ENCODE data around the gene KIRREL1.
A peak's percentile ranks its signal among the peaks of the same experiment; 100 is the strongest.

The KIRREL1 gene

GRCh38 chr1:158099185-158099584 is 105.7 kb downstream of the KIRREL1 start:
- Mint-ChIP-seq H3K27me3 (peaks cover under 1% of the 10 kb centered on the region), H3K36me3 (ENCODE audit: insufficient read depth) (no peaks in the 10 kb centered on the region), H3K4me3 (no peak overlapping the region), H3K9me3 (no peaks in the 10 kb centered on the region), H3K4me1 (no peaks in the 10 kb centered on the region), H3K27ac (ENCODE audit: low read depth) (no peak overlapping the region)
- DNase-seq (ENCODE audit: low spot score in 2 of 2) (no peak), ATAC-seq (replicated peaks; ENCODE audit: extremely low read depth, poor library complexity, severe bottlenecking) (no peak)

- DNase-seq (ENCODE audit: low spot score in 2 of 2) (no peak), ATAC-seq (replicated peaks; ENCODE audit: extremely low read depth, poor library complexity, severe bottlenecking) (no peak)
- Mint-ChIP-seq H3K36me3 (ENCODE audit: insufficient read depth) (no peaks in the 10 kb centered on the region), H3K4me1 (no peaks in the 10 kb centered on the region), H3K9me3 (no peaks in the 10 kb centered on the region), H3K27me3 (peaks cover 9% of the 10 kb centered on the region), H3K4me3 (no peak overlapping the region), H3K27ac (ENCODE audit: low read depth) (no peak overlapping the region)
These were observed 107.1 kb downstream of the KIRREL1 start for GRCh38 chr1:158100498-158100897.

GRCh38 chr1:158101455-158101854 is 108.0 kb downstream of the KIRREL1 start:
- H3K4me3 Mint-ChIP-seq: no peak overlapping the region
- no peak overlapping the region for H3K27ac Mint-ChIP-seq (ENCODE audit: low read depth)
- H3K4me1 Mint-ChIP-seq: no peaks in the 10 kb centered on the region
- no peaks in the 10 kb centered on the region for H3K36me3 Mint-ChIP-seq (ENCODE audit: insufficient read depth)
- DNase-seq (ENCODE audit: low spot score in 2 of 2): no peak
- no peaks in the 10 kb centered on the region for H3K9me3 Mint-ChIP-seq
- peaks cover 19% of the 10 kb centered on the region for H3K27me3 Mint-ChIP-seq
- ATAC-seq (replicated peaks; ENCODE audit: extremely low read depth, poor library complexity, severe bottlenecking): no peak

- DNase-seq (ENCODE audit: low spot score in 2 of 2) (no peak), ATAC-seq (replicated peaks; ENCODE audit: extremely low read depth, poor library complexity, severe bottlenecking) (no peak)
- H3K36me3 Mint-ChIP-seq (ENCODE audit: insufficient read depth): no peaks in the 10 kb centered on the region
- no peak overlapping the region for H3K27ac Mint-ChIP-seq (ENCODE audit: low read depth)
- no peaks in the 10 kb centered on the region for H3K4me1 Mint-ChIP-seq
- H3K4me3 Mint-ChIP-seq: no peak overlapping the region
- no peaks in the 10 kb centered on the region for H3K9me3 Mint-ChIP-seq
- peaks cover 22% of the 10 kb centered on the region for H3K27me3 Mint-ChIP-seq
These were observed 108.5 kb downstream of the KIRREL1 start for GRCh38 chr1:158101927-158102326.

- no peak for DNase-seq (ENCODE audit: low spot score in 2 of 2)
- no peak for ATAC-seq (replicated peaks; ENCODE audit: extremely low read depth, poor library complexity, severe bottlenecking)
- H3K9me3 Mint-ChIP-seq: no peaks in the 10 kb centered on the region
- no peak overlapping the region for H3K4me3 Mint-ChIP-seq
- no peak overlapping the region for H3K27ac Mint-ChIP-seq (ENCODE audit: low read depth)
- H3K4me1 Mint-ChIP-seq: no peaks in the 10 kb centered on the region
- no peaks in the 10 kb centered on the region for H3K36me3 Mint-ChIP-seq (ENCODE audit: insufficient read depth)
- peaks cover 22% of the 10 kb centered on the region for H3K27me3 Mint-ChIP-seq
These were observed 109.6 kb downstream of the KIRREL1 start for GRCh38 chr1:158102881-158103674.

GRCh38 chr1:158103861-158104522 is 110.5 kb downstream of the KIRREL1 start:
- Mint-ChIP-seq H3K9me3 (no peaks in the 10 kb centered on the region), H3K4me3 (no peak overlapping the region), H3K27me3 (peaks cover 22% of the 10 kb centered on the region), H3K36me3 (ENCODE audit: insufficient read depth) (no peaks in the 10 kb centered on the region), H3K4me1 (no peaks in the 10 kb centered on the region), H3K27ac (ENCODE audit: low read depth) (no peak overlapping the region)
- ATAC-seq (replicated peaks; ENCODE audit: extremely low read depth, poor library complexity, severe bottlenecking): no peak
- no peak for DNase-seq (ENCODE audit: low spot score in 2 of 2)

- Mint-ChIP-seq H3K4me1 (no peaks in the 10 kb centered on the region), H3K36me3 (ENCODE audit: insufficient read depth) (no peaks in the 10 kb centered on the region), H3K27ac (ENCODE audit: low read depth) (no peak overlapping the region), H3K27me3 (peaks cover 22% of the 10 kb centered on the region), H3K9me3 (no peaks in the 10 kb centered on the region), H3K4me3 (no peak overlapping the region)
- DNase-seq (ENCODE audit: low spot score in 2 of 2) (no peak), ATAC-seq (replicated peaks; ENCODE audit: extremely low read depth, poor library complexity, severe bottlenecking) (no peak)
These were observed 111.4 kb downstream of the KIRREL1 start for GRCh38 chr1:158104891-158105290.

GRCh38 chr1:158105352-158106095 is 112.1 kb downstream of the KIRREL1 start:
- peaks cover 24% of the 10 kb centered on the region for H3K27me3 Mint-ChIP-seq
- no peaks in the 10 kb centered on the region for H3K9me3 Mint-ChIP-seq
- no peak for ATAC-seq (replicated peaks; ENCODE audit: extremely low read depth, poor library complexity, severe bottlenecking)
- H3K4me3 Mint-ChIP-seq: no peak overlapping the region
- no peaks in the 10 kb centered on the region for H3K36me3 Mint-ChIP-seq (ENCODE audit: insufficient read depth)
- DNase-seq (ENCODE audit: low spot score in 2 of 2): no peak
- no peak overlapping the region for H3K27ac Mint-ChIP-seq (ENCODE audit: low read depth)
- H3K4me1 Mint-ChIP-seq: no peaks in the 10 kb centered on the region

- Mint-ChIP-seq H3K4me3 (no peak overlapping the region), H3K27me3 (peaks cover 47% of the 10 kb centered on the region), H3K36me3 (ENCODE audit: insufficient read depth) (no peaks in the 10 kb centered on the region), H3K9me3 (no peaks in the 10 kb centered on the region), H3K4me1 (no peaks in the 10 kb centered on the region), H3K27ac (ENCODE audit: low read depth) (no peak overlapping the region)
- no peak for DNase-seq (ENCODE audit: low spot score in 2 of 2)
- no peak for ATAC-seq (replicated peaks; ENCODE audit: extremely low read depth, poor library complexity, severe bottlenecking)
These were observed 114.5 kb downstream of the KIRREL1 start for GRCh38 chr1:158107916-158108315.

GRCh38 chr1:158112994-158113758 is 119.7 kb downstream of the KIRREL1 start:
- peaks cover 66% of the 10 kb centered on the region for H3K27me3 Mint-ChIP-seq
- no peak for DNase-seq (ENCODE audit: low spot score in 2 of 2)
- peak overlapping the region; percentile 78 for H3K4me3 Mint-ChIP-seq
- H3K4me1 Mint-ChIP-seq: peaks cover 15% of the 10 kb centered on the region
- ATAC-seq (replicated peaks; ENCODE audit: extremely low read depth, poor library complexity, severe bottlenecking): peak; percentile 45
- no peaks in the 10 kb centered on the region for H3K9me3 Mint-ChIP-seq
- H3K27ac Mint-ChIP-seq (ENCODE audit: low read depth): no peak overlapping the region
- H3K36me3 Mint-ChIP-seq (ENCODE audit: insufficient read depth): no peaks in the 10 kb centered on the region

- ATAC-seq (replicated peaks; ENCODE audit: extremely low read depth, poor library complexity, severe bottlenecking) (no peak), DNase-seq (ENCODE audit: low spot score in 2 of 2) (no peak)
- Mint-ChIP-seq H3K36me3 (ENCODE audit: insufficient read depth) (no peaks in the 10 kb centered on the region), H3K4me3 (peak overlapping the region; percentile 78), H3K27ac (ENCODE audit: low read depth) (no peak overlapping the region), H3K4me1 (peaks cover 18% of the 10 kb centered on the region), H3K9me3 (no peaks in the 10 kb centered on the region), H3K27me3 (peaks cover 71% of the 10 kb centered on the region)
These were observed 120.3 kb downstream of the KIRREL1 start for GRCh38 chr1:158113759-158114127.

GRCh38 chr1:158115126-158115525 is 121.7 kb downstream of the KIRREL1 start:
- no peaks in the 10 kb centered on the region for H3K36me3 Mint-ChIP-seq (ENCODE audit: insufficient read depth)

More at GRCh38 chr1:158115126-158115525, 121.7 kb downstream of the KIRREL1 start:
- Mint-ChIP-seq H3K27me3 (peaks cover 85% of the 10 kb centered on the region), H3K9me3 (no peaks in the 10 kb centered on the region), H3K4me1 (peaks cover 18% of the 10 kb centered on the region), H3K4me3 (no peak overlapping the region), H3K27ac (ENCODE audit: low read depth) (no peak overlapping the region)
- ATAC-seq (replicated peaks; ENCODE audit: extremely low read depth, poor library complexity, severe bottlenecking): no peak
- DNase-seq (ENCODE audit: low spot score in 2 of 2): no peak

Measured in central memory CD8-positive, alpha-beta T cell (primary cell).